GM19328 (cell line): ENCODE results near the gene MPPED2.

Experiments used
- ATAC-seq: cut with Tn5 transposase; IDR thresholded peaks from one replicate; pipeline ENCODE4 v1.9.1; 2021; ENCODE audit warnings: mild to moderate bottlenecking, moderate library complexity; ENCODE audit not compliant: unreplicated experiment

The MPPED2 gene

GRCh38 chr11:30535818-30536217 lies 50.3 kb downstream of the MPPED2 start:
- ATAC-seq: no peak

GRCh38 chr11:30533445-30533947 lies 52.7 kb downstream of the MPPED2 start:
- no peak for ATAC-seq

- no peak for ATAC-seq
Measured at GRCh38 chr11:30527566-30527965, 58.6 kb downstream of the MPPED2 start.

GRCh38 chr11:30526558-30526957 lies 59.6 kb downstream of the MPPED2 start:
- ATAC-seq: no peak

- ATAC-seq: no peak
Measured at GRCh38 chr11:30522536-30523243, 63.5 kb downstream of the MPPED2 start.

GRCh38 chr11:30521297-30522071 lies 64.7 kb downstream of the MPPED2 start:
- no peak for ATAC-seq

GRCh38 chr11:30513087-30513486 lies 73.1 kb downstream of the MPPED2 start:
- no peak for ATAC-seq

- no peak for ATAC-seq
Measured at GRCh38 chr11:30511408-30511807, 74.7 kb downstream of the MPPED2 start.

- ATAC-seq: no peak
Measured at GRCh38 chr11:30510750-30511149, 75.4 kb downstream of the MPPED2 start.

- no peak for ATAC-seq
Measured at GRCh38 chr11:30509364-30509763, 76.8 kb downstream of the MPPED2 start.

GRCh38 chr11:30508594-30508993 lies 77.6 kb downstream of the MPPED2 start:
- no peak for ATAC-seq

GRCh38 chr11:30505603-30506002 lies 80.5 kb downstream of the MPPED2 start:
- ATAC-seq: no peak

GRCh38 chr11:30504468-30504867 lies 81.7 kb downstream of the MPPED2 start:
- no peak for ATAC-seq

- no peak for ATAC-seq
Measured at GRCh38 chr11:30503156-30503555, 83.0 kb downstream of the MPPED2 start.

- no peak for ATAC-seq
Measured at GRCh38 chr11:30502305-30502704, 83.8 kb downstream of the MPPED2 start.

- no peak for ATAC-seq
Measured at GRCh38 chr11:30501744-30502143, 84.4 kb downstream of the MPPED2 start.

GRCh38 chr11:30499940-30500339 lies 86.2 kb downstream of the MPPED2 start:
- no peak for ATAC-seq

GRCh38 chr11:30497600-30497999 lies 88.6 kb downstream of the MPPED2 start:
- ATAC-seq: no peak

- ATAC-seq: no peak
Measured at GRCh38 chr11:30496935-30497334, 89.2 kb downstream of the MPPED2 start.

GRCh38 chr11:30495437-30495836 lies 90.7 kb downstream of the MPPED2 start:
- no peak for ATAC-seq

GRCh38 chr11:30489511-30489910 lies 96.6 kb downstream of the MPPED2 start:
- ATAC-seq: no peak

GRCh38 chr11:30489076-30489475 lies 97.1 kb downstream of the MPPED2 start:
- ATAC-seq: no peak
